ENCODE data around the gene CLIP2.
"Not testable (repeated sequence)": the region's sequence is repeated elsewhere in the genome, so short reads cannot be mapped to it uniquely, and the experiment has no call there.

Gene CLIP2

GRCh38 chr7:74403521-74404387, 114.5 kb downstream of the CLIP2 start:
- no peak for DNase-seq (ENCODE audit: low read depth)

GRCh38 chr7:74404388-74404700, 115.1 kb downstream of the CLIP2 start:
- DNase-seq (ENCODE audit: low read depth), result no peak

GRCh38 chr7:74404741-74405140, 115.5 kb downstream of the CLIP2 start:
- DNase-seq (ENCODE audit: low read depth), result no peak

GRCh38 chr7:74405191-74405898, 116.1 kb downstream of the CLIP2 start:
- no peak for DNase-seq (ENCODE audit: low read depth)

GRCh38 chr7:74405899-74406512, 116.8 kb downstream of the CLIP2 start:
- no peak for DNase-seq (ENCODE audit: low read depth)

- DNase-seq (ENCODE audit: low read depth), result no peak
These were observed 118.8 kb downstream of the CLIP2 start for GRCh38 chr7:74407958-74408357.

GRCh38 chr7:74409571-74409970, 120.4 kb downstream of the CLIP2 start:
- no peak for DNase-seq (ENCODE audit: low read depth)

- no peak for DNase-seq (ENCODE audit: low read depth)
These were observed 121.6 kb downstream of the CLIP2 start for GRCh38 chr7:74410772-74411171.

GRCh38 chr7:74411571-74411970, 122.4 kb downstream of the CLIP2 start:
- DNase-seq (ENCODE audit: low read depth), result not testable (repeated sequence)

GRCh38 chr7:74412056-74412455, 122.8 kb downstream of the CLIP2 start:
- DNase-seq (ENCODE audit: low read depth), result no peak

- DNase-seq (ENCODE audit: low read depth), result no peak
These were observed 123.4 kb downstream of the CLIP2 start for GRCh38 chr7:74412603-74413002.

- not testable (repeated sequence) for DNase-seq (ENCODE audit: low read depth)
These were observed 125.6 kb downstream of the CLIP2 start for GRCh38 chr7:74414595-74415333.

- DNase-seq (ENCODE audit: low read depth), result peak; percentile 14
These were observed 128.3 kb downstream of the CLIP2 start for GRCh38 chr7:74417419-74417971.

GRCh38 chr7:74418076-74418475, 128.9 kb downstream of the CLIP2 start:
- DNase-seq (ENCODE audit: low read depth), result no peak

- no peak for DNase-seq (ENCODE audit: low read depth)
These were observed 129.3 kb downstream of the CLIP2 start for GRCh38 chr7:74418538-74418937.

GRCh38 chr7:74419232-74419631, 130.0 kb downstream of the CLIP2 start:
- DNase-seq (ENCODE audit: low read depth), result not testable (repeated sequence)

- DNase-seq (ENCODE audit: low read depth), result no peak
These were observed 130.8 kb downstream of the CLIP2 start for GRCh38 chr7:74420006-74420405.

GRCh38 chr7:74424291-74424880, 135.2 kb downstream of the CLIP2 start:
- DNase-seq (ENCODE audit: low read depth), result no peak

- no peak for DNase-seq (ENCODE audit: low read depth)
These were observed 138.8 kb downstream of the CLIP2 start for GRCh38 chr7:74428023-74428422.

GRCh38 chr7:74429153-74429747, 140.0 kb downstream of the CLIP2 start:
- no peak for DNase-seq (ENCODE audit: low read depth)

- not testable (repeated sequence) for DNase-seq (ENCODE audit: low read depth)
These were observed 141.2 kb downstream of the CLIP2 start for GRCh38 chr7:74430409-74430808.

Data from T-helper 22 cell (primary cell).